Neural crest cell (in vitro differentiated cells): ENCODE results near the gene RRM2. TPM values are rescaled to one million over a fixed set of nuclear protein-coding genes. Genes with fewer than 3 reads are reported as not detected.

ENCODE experiments used
- DNase-seq: peaks from one replicate; pipeline ENCODE4 v3.0.0; 2021; ENCODE audit warnings: low read depth, mixed read lengths, low spot score
- H3K27ac Mint-ChIP-seq: one replicate; pipeline ENCODE4 v1.8.0; 2021; ENCODE audit warnings: mild to moderate bottlenecking, mixed read lengths; ENCODE audit not compliant: unreplicated experiment
- H3K27me3 Mint-ChIP-seq: 2 replicates; pipeline ENCODE4 v1.8.0; 2021; ENCODE audit warnings: low read depth, mild to moderate bottlenecking, mixed read lengths
- H3K36me3 Mint-ChIP-seq: 2 replicates; pipeline ENCODE4 v1.8.0; 2021; ENCODE audit warnings: low read depth, mild to moderate bottlenecking, mixed read lengths
- H3K4me1 Mint-ChIP-seq: 2 replicates; pipeline ENCODE4 v1.8.0; 2021; ENCODE audit warnings: mixed read lengths
- H3K4me3 Mint-ChIP-seq: one replicate; pipeline ENCODE4 v1.8.0; 2021; ENCODE audit warnings: mild to moderate bottlenecking, mixed read lengths
- H3K9me3 Mint-ChIP-seq: 2 replicates; pipeline ENCODE4 v1.8.0; 2021; ENCODE audit warnings: mixed read lengths
- CTCF ChIP-seq: fragments of 200-600 bp; sonication (generic); conservative IDR thresholded peaks from 2 replicates; pipeline ENCODE4 v1.5.0; 2021; ENCODE audit warnings: antibody characterized with exemption, mild to moderate bottlenecking
- total RNA-seq: library from RNA; stranded (reverse); gene quantifications from 2 replicates; pipeline ENCODE4 v1.2.1, GENCODE V29; 2021

The RRM2 gene
- total RNA-seq, 1 donor from 2014 or later = 210 TPM

GRCh38 chr2:10162586-10163497 is 40.3 kb downstream of the RRM2 start:
- H3K4me1 Mint-ChIP-seq = peaks cover 63% of the 10 kb centered on the region
- peaks cover 2% of the 10 kb centered on the region for H3K36me3 Mint-ChIP-seq
- peak; percentile 37 for TF ChIP-seq CTCF
- peak; percentile 35 for DNase-seq
- H3K9me3 Mint-ChIP-seq = no peaks in the 10 kb centered on the region
- peak overlapping the region; percentile 85 for H3K27ac Mint-ChIP-seq
- no peaks in the 10 kb centered on the region for H3K27me3 Mint-ChIP-seq
- no peak overlapping the region for H3K4me3 Mint-ChIP-seq

- Mint-ChIP-seq H3K27ac (no peak overlapping the region), H3K27me3 (no peaks in the 10 kb centered on the region), H3K9me3 (no peaks in the 10 kb centered on the region), H3K4me3 (peak overlapping the region; percentile 9), H3K4me1 (peaks cover 67% of the 10 kb centered on the region), H3K36me3 (peaks cover 2% of the 10 kb centered on the region)
- no peak for TF ChIP-seq CTCF
- DNase-seq = no peak
Observed at GRCh38 chr2:10163498-10164486, 41.3 kb downstream of the RRM2 start.

GRCh38 chr2:10164601-10165000 is 42.1 kb downstream of the RRM2 start:
- no peak overlapping the region for H3K27ac Mint-ChIP-seq
- H3K4me3 Mint-ChIP-seq = no peak overlapping the region
- no peaks in the 10 kb centered on the region for H3K27me3 Mint-ChIP-seq
- TF ChIP-seq CTCF = no peak
- H3K9me3 Mint-ChIP-seq = no peaks in the 10 kb centered on the region
- H3K36me3 Mint-ChIP-seq = peaks cover 2% of the 10 kb centered on the region
- no peak for DNase-seq
- peaks cover 64% of the 10 kb centered on the region for H3K4me1 Mint-ChIP-seq

GRCh38 chr2:10165282-10165681 is 42.7 kb downstream of the RRM2 start:
- H3K4me3 Mint-ChIP-seq = no peak overlapping the region
- DNase-seq = no peak
- no peak for TF ChIP-seq CTCF
- H3K4me1 Mint-ChIP-seq = peaks cover 65% of the 10 kb centered on the region
- no peaks in the 10 kb centered on the region for H3K9me3 Mint-ChIP-seq
- H3K27me3 Mint-ChIP-seq = no peaks in the 10 kb centered on the region
- peaks cover 2% of the 10 kb centered on the region for H3K36me3 Mint-ChIP-seq
- H3K27ac Mint-ChIP-seq = peak overlapping the region; percentile 83

GRCh38 chr2:10165861-10166675 is 43.5 kb downstream of the RRM2 start:
- H3K36me3 Mint-ChIP-seq = peaks cover 2% of the 10 kb centered on the region
- H3K4me3 Mint-ChIP-seq = no peak overlapping the region
- no peak for DNase-seq
- H3K27me3 Mint-ChIP-seq = no peaks in the 10 kb centered on the region
- H3K27ac Mint-ChIP-seq = no peak overlapping the region
- H3K4me1 Mint-ChIP-seq = peaks cover 71% of the 10 kb centered on the region
- no peak for TF ChIP-seq CTCF
- no peaks in the 10 kb centered on the region for H3K9me3 Mint-ChIP-seq
